ENCODE measurements around the gene PKD2L2. TPM values are rescaled to one million over a fixed set of nuclear protein-coding genes. Genes with fewer than 3 reads are reported as not detected.

PKD2L2 gene
- total and polyA plus RNA-seq, 10 of the 15 experiments (the other 5 are each of a cell fraction or from before 2014, with no cell fraction given): 0.11 to 0.86 (median 0.26) TPM; not detected in 4

- ChIA-PET RAD21 (ENCODE audit: unreplicated experiment) (interaction anchor here (3.3 kb wide), 1 partner anchor 11 kb away, joined by 17 read pairs; the partner anchor contains the start of gene PKD2L2), CTCF (interaction anchor here (1.4 kb wide), 1 partner anchor 36 kb away, joined by 4 read pairs; no protein-coding TSS in a partner anchor), POLR2A (interaction anchor here (2.1 kb wide), 1 partner anchor 11 kb away, joined by 13 read pairs; the partner anchor contains the start of gene PKD2L2), SMC1A (ENCODE audit: uncharacterized antibody, unreplicated experiment) (interaction anchor here (4.4 kb wide), 1 partner anchor 11 kb away, joined by 24 read pairs; the partner anchor contains the start of gene PKD2L2)
- no TSS peak for BruUV-seq (replicated peaks)
- FAIRE-seq: no peak
- Histone ChIP-seq H3K9me3 (replicated peaks; ENCODE audit: control insufficient read depth, insufficient read depth, low read length) (no peaks in the 10 kb centered on the region), H3K9ac (ENCODE audit: control insufficient read depth, insufficient read depth, low read length) (no peak overlapping the region), H4K20me1 (ENCODE audit: control insufficient read depth, insufficient read depth) (no peaks in the 10 kb centered on the region), H3K36me3 (ENCODE audit: control insufficient read depth in 2 of 2, insufficient read depth in 2 of 2, low read length in 1 of 2) (no peaks in the 10 kb centered on the region), H3K4me2 (ENCODE audit: control insufficient read depth, insufficient read depth) (no peak overlapping the region), H3K4me1 (ENCODE audit: control insufficient read depth, insufficient read depth, low read length) (peaks cover 16% of the 10 kb centered on the region), H3K27me3 (replicated peaks in 1 of 2; ENCODE audit: control insufficient read depth in 2 of 2, insufficient read depth in 2 of 2, low read length in 1 of 2) (no peaks in the 10 kb centered on the region), H2AFZ (ENCODE audit: control insufficient read depth, low read depth, low read length) (no peak overlapping the region), H3K27ac (ENCODE audit: control insufficient read depth, insufficient read depth) (no peak overlapping the region), H3K4me3 (no peak overlapping the region), H3K79me2 (ENCODE audit: control insufficient read depth, insufficient read depth, low read length) (no peaks in the 10 kb centered on the region)
- no peak for ATAC-seq
- 20% methylated on average over 3 of the region's 3 CpGs for WGBS (ENCODE audit: insufficient coverage, insufficient replicate concordance, low lambda C conversion rate, missing lambda C conversion rate)
- TF ChIP-seq ZSCAN29 (IDR thresholded peaks at IDR 0.05) (no peak), FOS (IDR thresholded peaks at IDR 0.05; ENCODE audit: borderline replicate concordance, extremely low read depth, insufficient read length) (no peak), MEF2A (IDR thresholded peaks at IDR 0.05; ENCODE audit: insufficient read depth, low read depth, low read length) (no peak), RB1 (IDR thresholded peaks at IDR 0.05; ENCODE audit: borderline replicate concordance) (no peak), SP1 (IDR thresholded peaks at IDR 0.05; ENCODE audit: low read depth, low read length) (no peak), IRF4 (IDR thresholded peaks at IDR 0.05; ENCODE audit: low read depth, low read length) (no peak), MEF2B (IDR thresholded peaks at IDR 0.05; ENCODE audit: partially characterized antibody, poor library complexity, severe bottlenecking) (no peak)
- intact Hi-C loops (cut with micrococcal nuclease; ENCODE audit: unreplicated experiment) (no loop called here), in situ Hi-C loops (cut with MboI) (no loop called here)
- DNase-seq (ENCODE audit: low read depth, low spot score): no peak
Measured at GRCh38 chr5:137899493-137899892, 10.2 kb downstream of the PKD2L2 start.
